NCI-H2196 (cell line): ENCODE data around the gene SLC5A9.
A peak's percentile ranks its signal among the peaks of the same experiment; 100 is the strongest.
"Not testable (repeated sequence)": the region's sequence is repeated elsewhere in the genome, so short reads cannot be mapped to it uniquely, and the experiment has no call there.

Experiments
- DNase-seq: peaks from one replicate; lab custom pipeline; 2025; ENCODE audit not compliant: unreplicated experiment; lab: John Stamatoyannopoulos, UW

SLC5A9 gene

GRCh38 chr1:48213462-48213861 lies 9.1 kb upstream of the SLC5A9 start:
- not testable (repeated sequence) for DNase-seq

GRCh38 chr1:48214366-48214765 lies 8.2 kb upstream of the SLC5A9 start:
- not testable (repeated sequence) for DNase-seq

- no peak for DNase-seq
Measured at GRCh38 chr1:48214820-48215219, 7.7 kb upstream of the SLC5A9 start.

GRCh38 chr1:48215222-48215621 lies 7.3 kb upstream of the SLC5A9 start:
- DNase-seq: no peak

GRCh38 chr1:48215889-48216288 lies 6.6 kb upstream of the SLC5A9 start:
- DNase-seq: no peak

- no peak for DNase-seq
Measured at GRCh38 chr1:48216313-48216712, 6.2 kb upstream of the SLC5A9 start.

GRCh38 chr1:48216941-48217340 lies 5.6 kb upstream of the SLC5A9 start:
- no peak for DNase-seq

GRCh38 chr1:48217856-48218255 lies 4.7 kb upstream of the SLC5A9 start:
- no peak for DNase-seq

GRCh38 chr1:48219803-48220202 lies 2.7 kb upstream of the SLC5A9 start:
- no peak for DNase-seq

GRCh38 chr1:48221122-48221521 lies 1.4 kb upstream of the SLC5A9 start:
- no peak for DNase-seq

- no peak for DNase-seq
Measured at GRCh38 chr1:48221657-48222056, 859 bp upstream of the SLC5A9 start.

GRCh38 chr1:48223366-48224240 lies 1.1 kb downstream of the SLC5A9 start:
- peak; percentile 24 for DNase-seq

- no peak for DNase-seq
Measured at GRCh38 chr1:48224791-48225190, 2.3 kb downstream of the SLC5A9 start.

- no peak for DNase-seq
Measured at GRCh38 chr1:48225579-48225978, 3.1 kb downstream of the SLC5A9 start.

GRCh38 chr1:48227165-48228013 lies 4.9 kb downstream of the SLC5A9 start:
- DNase-seq: no peak

- no peak for DNase-seq
Measured at GRCh38 chr1:48228156-48228555, 5.6 kb downstream of the SLC5A9 start.

- DNase-seq: no peak
Measured at GRCh38 chr1:48229317-48229716, 6.8 kb downstream of the SLC5A9 start.

- no peak for DNase-seq
Measured at GRCh38 chr1:48230236-48230635, 7.7 kb downstream of the SLC5A9 start.

- DNase-seq: no peak
Measured at GRCh38 chr1:48232722-48233121, 10.2 kb downstream of the SLC5A9 start.

GRCh38 chr1:48233666-48234485 lies 11.4 kb downstream of the SLC5A9 start:
- no peak for DNase-seq

GRCh38 chr1:48235652-48236051 lies 13.1 kb downstream of the SLC5A9 start:
- DNase-seq: no peak
